Parathyroid adenoma (tissue), 2 donors: Measurements from ENCODE around the gene LILRB2.
"Not testable (repeated sequence)": the region's sequence is repeated elsewhere in the genome, so short reads cannot be mapped to it uniquely, and the experiment has no call there.

ENCODE experiments used
- H2AFZ ChIP-seq: fragments of 300-600 bp; sonication (generic); one replicate; pipeline ENCODE4 v1.7.0; 2017; ENCODE audit warnings: antibody characterized with exemption, mild to moderate bottlenecking
- H3K27ac ChIP-seq: fragments of 300-600 bp; sonication (generic); one replicate; pipeline ENCODE4 v1.7.0; 2017
- H3K27me3 ChIP-seq: fragments of 300-600 bp; sonication (generic); one replicate; pipeline ENCODE4 v1.7.0; 2017; ENCODE audit warnings: low read length; ENCODE audit not compliant: control insufficient read depth, insufficient read depth
- H3K36me3 ChIP-seq: fragments of 300-600 bp; sonication (generic); one replicate; pipeline ENCODE4 v1.7.0; 2017; ENCODE audit warnings: low read length; ENCODE audit not compliant: control insufficient read depth, insufficient read depth
- H3K4me1 ChIP-seq: fragments of 300-600 bp; sonication (generic); one replicate; pipeline ENCODE4 v1.7.0; 2017; ENCODE audit warnings: control low read depth
- H3K4me2 ChIP-seq: fragments of 300-600 bp; sonication (generic); one replicate; pipeline ENCODE4 v1.7.0; 2017; ENCODE audit warnings: low read length
- H3K4me3 ChIP-seq: fragments of 300-600 bp; sonication (generic); one replicate; pipeline ENCODE4 v1.7.0; 2017; ENCODE audit warnings: low read depth, low read length
- H3K79me2 ChIP-seq: fragments of 300-600 bp; sonication (generic); one replicate; pipeline ENCODE4 v1.7.0; 2017; ENCODE audit warnings: control low read depth
- H3K9ac ChIP-seq: fragments of 300-600 bp; sonication (generic); one replicate; pipeline ENCODE4 v1.7.0; 2017; ENCODE audit warnings: mild to moderate bottlenecking
- H3K9me3 ChIP-seq: fragments of 300-600 bp; sonication (generic); one replicate; pipeline ENCODE4 v1.7.0; 2017; ENCODE audit warnings: low read length; ENCODE audit not compliant: control insufficient read depth
- TF ChIP-seq, protein P1 (sequence below): fragments of 300-600 bp; sonication (generic); IDR thresholded peaks from one replicate; pipeline ENCODE4 v1.7.0; 2017; ENCODE audit warnings: antibody characterized with exemption, mild to moderate bottlenecking
- donor health status: primary hyperparathyroidism.

Gene LILRB2

DNA sequence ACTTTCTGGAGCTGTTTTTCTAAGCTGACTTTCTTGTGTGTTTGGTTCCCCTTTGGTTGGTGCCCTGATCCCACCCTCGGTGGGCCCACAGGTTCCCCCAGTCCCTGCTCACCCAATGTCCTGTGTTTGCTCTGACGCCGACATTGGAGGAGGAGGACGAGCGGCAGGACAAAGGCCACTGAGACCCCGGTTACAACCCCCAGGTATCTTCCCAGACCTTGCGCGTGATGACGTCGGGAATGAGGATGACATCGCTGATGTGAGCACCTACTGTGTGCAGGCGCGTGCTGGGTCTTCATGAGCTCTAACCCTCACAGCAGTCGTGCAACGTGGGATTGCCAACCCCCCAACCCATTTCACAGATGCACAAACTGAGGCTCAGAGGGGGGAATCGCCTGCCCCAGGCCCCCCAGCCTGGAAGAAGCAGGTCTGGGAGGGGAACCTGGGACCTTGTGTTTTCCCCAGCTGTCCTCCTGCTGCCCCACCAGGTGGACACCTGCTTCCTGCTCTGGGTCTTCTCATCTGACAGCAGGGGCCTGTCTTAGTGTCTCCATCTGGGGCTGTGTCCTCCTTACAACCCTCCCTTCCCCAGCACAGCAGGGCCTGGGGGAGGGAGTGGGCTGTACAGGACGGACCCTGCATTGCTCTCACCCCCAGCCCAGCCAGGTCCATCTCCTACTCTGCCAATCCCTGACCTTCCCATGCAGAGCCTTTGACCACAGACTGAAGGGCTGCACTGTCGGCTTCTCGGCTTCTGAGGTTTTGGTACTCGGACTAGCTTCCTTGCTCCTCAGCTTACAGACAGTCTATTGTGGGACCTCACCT lies 33.6 kb downstream of the LILRB2 start:
- no peaks in the 10 kb centered on the region for H3K79me2 ChIP-seq
- H3K4me3 ChIP-seq, result no peak overlapping the region
- H2AFZ ChIP-seq, result no peak overlapping the region
- TF ChIP-seq, protein P1, sequence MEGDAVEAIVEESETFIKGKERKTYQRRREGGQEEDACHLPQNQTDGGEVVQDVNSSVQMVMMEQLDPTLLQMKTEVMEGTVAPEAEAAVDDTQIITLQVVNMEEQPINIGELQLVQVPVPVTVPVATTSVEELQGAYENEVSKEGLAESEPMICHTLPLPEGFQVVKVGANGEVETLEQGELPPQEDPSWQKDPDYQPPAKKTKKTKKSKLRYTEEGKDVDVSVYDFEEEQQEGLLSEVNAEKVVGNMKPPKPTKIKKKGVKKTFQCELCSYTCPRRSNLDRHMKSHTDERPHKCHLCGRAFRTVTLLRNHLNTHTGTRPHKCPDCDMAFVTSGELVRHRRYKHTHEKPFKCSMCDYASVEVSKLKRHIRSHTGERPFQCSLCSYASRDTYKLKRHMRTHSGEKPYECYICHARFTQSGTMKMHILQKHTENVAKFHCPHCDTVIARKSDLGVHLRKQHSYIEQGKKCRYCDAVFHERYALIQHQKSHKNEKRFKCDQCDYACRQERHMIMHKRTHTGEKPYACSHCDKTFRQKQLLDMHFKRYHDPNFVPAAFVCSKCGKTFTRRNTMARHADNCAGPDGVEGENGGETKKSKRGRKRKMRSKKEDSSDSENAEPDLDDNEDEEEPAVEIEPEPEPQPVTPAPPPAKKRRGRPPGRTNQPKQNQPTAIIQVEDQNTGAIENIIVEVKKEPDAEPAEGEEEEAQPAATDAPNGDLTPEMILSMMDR, result no peak
- H3K4me1 ChIP-seq, result no peaks in the 10 kb centered on the region
- no peak overlapping the region for H3K9ac ChIP-seq
- H3K27me3 ChIP-seq, result no peaks in the 10 kb centered on the region
- H3K27ac ChIP-seq, result no peak overlapping the region
- no peak overlapping the region for H3K4me2 ChIP-seq
- no peaks in the 10 kb centered on the region for H3K9me3 ChIP-seq
- no peaks in the 10 kb centered on the region for H3K36me3 ChIP-seq

DNA sequence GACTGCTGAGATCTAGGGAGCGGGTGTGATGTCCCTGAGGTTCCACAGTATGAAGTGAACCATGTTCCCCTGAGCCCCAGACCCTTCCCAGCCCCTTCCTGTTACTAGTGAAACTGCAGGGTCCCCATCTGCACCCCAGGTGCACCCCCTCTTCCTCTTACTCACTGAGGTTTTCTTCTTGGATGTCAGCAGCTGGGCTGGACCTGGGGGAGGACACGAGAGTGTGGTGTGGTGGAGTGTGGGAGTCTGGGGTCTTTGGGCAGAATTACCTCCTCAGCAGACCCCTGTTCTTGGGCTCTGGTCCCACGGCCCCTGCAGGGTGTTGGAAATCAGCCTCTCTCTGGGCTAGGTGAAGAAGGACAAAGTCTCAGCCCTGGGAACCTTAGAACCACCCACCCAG lies 35.0 kb downstream of the LILRB2 start:
- Histone ChIP-seq H3K27me3 (no peaks in the 10 kb centered on the region), H3K9ac (no peak overlapping the region), H3K9me3 (no peaks in the 10 kb centered on the region), H2AFZ (no peak overlapping the region), H3K4me2 (no peak overlapping the region), H3K36me3 (no peaks in the 10 kb centered on the region), H3K27ac (no peak overlapping the region), H3K4me3 (no peak overlapping the region), H3K79me2 (no peaks in the 10 kb centered on the region), H3K4me1 (no peaks in the 10 kb centered on the region)
- TF ChIP-seq, protein P1, result no peak

DNA sequence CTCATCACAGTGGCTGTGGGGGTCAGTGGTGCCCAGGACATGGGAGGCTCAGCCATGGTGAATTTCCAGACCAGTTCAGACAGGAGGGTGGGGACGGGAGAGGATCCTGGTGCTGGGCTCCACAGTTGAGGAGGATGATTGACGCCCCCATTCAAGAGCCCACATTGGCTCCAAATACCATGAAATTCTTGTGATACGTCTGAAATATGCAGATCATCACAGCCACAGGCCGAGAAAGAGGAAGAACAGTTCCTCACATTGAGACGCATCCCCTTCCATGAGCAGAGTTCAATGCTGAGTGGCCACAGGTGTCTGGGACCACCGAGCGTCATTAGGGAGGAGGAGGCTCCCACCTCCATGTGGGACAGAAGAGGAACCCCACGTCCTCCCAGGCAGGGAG lies 37.1 kb downstream of the LILRB2 start:
- not testable (repeated sequence) for H3K9ac ChIP-seq, H3K4me2 ChIP-seq, H3K79me2 ChIP-seq, H3K9me3 ChIP-seq, H3K36me3 ChIP-seq, H3K4me3 ChIP-seq, H2AFZ ChIP-seq, H3K27me3 ChIP-seq, H3K27ac ChIP-seq, H3K4me1 ChIP-seq

DNA sequence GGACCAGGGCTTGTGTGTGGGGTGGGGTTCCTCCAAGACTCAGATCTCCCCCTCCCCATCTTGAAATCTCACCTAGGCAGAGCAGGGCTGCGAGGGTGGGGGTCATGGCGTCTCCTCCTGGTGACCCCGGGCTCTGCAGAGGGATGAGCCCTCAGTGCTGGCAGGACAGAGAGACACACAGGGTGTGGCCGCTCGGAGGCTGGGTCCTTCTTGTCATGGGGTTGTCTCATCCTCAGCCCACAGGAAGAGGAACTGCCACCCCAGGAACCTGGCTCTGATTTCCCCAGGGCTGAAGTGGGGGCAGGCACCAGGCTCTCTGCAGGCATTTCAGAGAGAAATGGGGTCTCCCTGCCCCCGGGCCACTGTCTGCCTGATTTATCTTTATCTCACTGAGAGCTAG lies 38.3 kb downstream of the LILRB2 start, which contains the start of gene LILRA6:
LILRA6 (minus strand) TSS at position 145 of the 400 bp plus-strand sequence.
- not testable (repeated sequence) for H3K4me1 ChIP-seq, H3K27ac ChIP-seq, H2AFZ ChIP-seq, H3K9me3 ChIP-seq, H3K4me3 ChIP-seq, H3K36me3 ChIP-seq, H3K4me2 ChIP-seq, H3K27me3 ChIP-seq, H3K9ac ChIP-seq, H3K79me2 ChIP-seq

DNA sequence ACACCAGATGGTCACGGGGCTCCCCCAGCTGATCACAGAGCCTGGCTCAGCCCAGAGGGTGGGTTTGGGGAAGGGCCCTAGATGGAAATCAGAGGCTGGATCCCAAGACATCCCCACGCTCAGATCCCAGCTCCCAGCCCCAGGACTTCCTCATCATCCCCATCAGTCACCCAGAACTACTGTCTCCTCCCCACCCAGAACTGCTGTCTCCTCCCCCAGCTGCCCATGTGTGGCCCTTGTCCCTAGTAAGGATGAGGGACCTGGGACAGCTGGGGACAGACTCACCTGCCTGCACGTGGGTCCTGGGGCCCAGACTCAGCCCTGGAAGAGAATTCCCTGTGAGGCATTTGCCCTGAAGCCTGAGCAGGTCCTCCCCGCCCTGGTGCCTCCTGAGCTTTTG lies 38.7 kb downstream of the LILRB2 start:
- H3K9me3 ChIP-seq, H3K4me2 ChIP-seq, H3K4me3 ChIP-seq, H3K9ac ChIP-seq, H3K4me1 ChIP-seq, H2AFZ ChIP-seq, H3K36me3 ChIP-seq, H3K79me2 ChIP-seq, H3K27ac ChIP-seq, H3K27me3 ChIP-seq: not testable (repeated sequence)

DNA sequence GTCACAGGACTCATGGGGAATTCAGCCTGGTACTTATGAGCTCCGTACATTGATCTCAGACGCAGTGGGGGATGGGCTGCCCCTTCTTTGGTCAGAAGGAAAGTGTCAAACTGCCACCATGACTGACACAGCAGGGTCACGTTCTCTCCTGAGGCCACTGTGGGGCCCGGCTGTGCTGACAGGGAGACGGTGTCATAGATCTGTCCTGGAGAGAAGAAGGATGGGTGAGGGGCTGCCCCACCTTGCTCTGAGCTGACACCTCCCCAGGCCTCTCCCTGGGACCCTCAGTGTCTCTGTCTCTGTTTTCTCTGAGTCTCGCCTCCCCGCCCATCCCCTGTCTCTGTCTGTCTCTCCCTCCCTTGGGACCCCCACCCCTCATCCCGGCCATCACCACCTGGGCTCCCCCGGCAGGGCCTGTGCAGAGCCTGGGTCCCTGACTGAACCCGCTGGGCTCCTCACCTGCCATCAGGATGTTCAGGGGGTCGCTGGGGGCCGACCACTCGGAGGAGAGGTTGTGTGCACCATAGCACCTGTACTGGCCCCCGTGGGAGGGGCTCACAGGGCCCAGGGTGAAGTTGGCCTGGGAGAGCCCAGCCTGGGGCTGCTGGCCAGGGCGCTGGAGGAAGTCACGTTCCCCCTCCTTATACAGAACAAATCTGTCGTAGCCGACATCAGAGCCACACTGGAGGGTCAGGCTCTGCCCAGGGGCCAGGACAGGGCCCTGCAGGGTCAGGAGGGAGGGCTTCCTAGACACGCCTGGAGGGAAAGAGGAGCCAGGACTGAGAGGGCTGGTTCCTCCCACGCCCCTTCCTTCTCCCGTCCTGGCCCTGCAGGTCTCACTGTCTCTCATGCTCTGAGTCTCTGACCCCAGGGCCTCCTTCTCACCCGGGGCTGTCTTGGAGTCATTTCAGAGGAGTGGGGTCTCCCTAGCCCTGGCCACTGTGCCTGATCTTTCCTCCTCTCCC lies 40.3 kb downstream of the LILRB2 start:
- H3K4me3 ChIP-seq, H3K27me3 ChIP-seq, H3K9ac ChIP-seq, H3K27ac ChIP-seq, H3K9me3 ChIP-seq, H3K36me3 ChIP-seq, H3K4me2 ChIP-seq, H2AFZ ChIP-seq, H3K79me2 ChIP-seq, H3K4me1 ChIP-seq: not testable (repeated sequence)

DNA sequence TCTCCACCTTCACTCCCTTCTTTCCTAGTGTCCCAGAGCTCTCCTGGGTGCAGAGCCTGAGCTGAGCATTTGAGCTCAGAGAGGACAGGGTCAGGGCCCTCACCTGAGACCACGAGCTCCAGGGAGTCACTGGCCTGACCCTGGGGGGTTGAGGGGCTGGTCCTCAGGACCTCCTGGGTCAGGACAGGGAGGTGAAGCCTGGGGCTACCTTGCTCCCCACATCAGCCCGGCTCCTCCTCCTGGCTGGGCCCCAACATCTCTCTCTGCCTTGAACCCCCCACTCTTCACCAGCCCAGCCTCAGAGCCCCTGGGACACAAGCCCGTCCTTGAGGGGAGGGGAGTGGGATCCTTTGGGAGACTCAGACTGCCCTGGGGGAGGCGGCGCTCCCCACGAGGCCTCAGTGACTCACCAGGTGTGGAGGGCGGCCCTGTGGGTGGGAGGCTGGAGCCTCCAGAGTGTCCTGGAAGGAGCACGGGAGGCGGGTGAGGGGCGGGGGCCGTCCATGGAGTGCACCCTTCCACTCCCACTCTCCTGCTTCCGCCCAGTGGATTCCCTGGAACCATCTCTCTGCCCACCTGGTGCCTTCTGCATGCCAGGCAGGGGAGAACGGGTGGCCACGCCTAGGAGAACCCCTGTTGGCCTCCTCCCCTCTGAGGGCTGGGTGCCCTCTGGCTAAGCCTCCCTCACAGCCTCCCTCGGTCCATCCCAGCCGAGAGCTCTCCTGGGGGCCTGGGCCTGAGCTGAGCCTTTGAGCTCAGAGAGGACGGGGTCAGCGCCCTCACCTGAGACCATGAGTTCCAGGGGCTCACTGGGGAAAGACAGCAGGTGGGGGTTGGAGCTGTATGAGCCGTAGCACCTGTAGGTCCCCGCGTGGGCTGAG lies 41.2 kb downstream of the LILRB2 start:
- not testable (repeated sequence) for H2AFZ ChIP-seq, H3K4me1 ChIP-seq, H3K27ac ChIP-seq, H3K36me3 ChIP-seq, H3K79me2 ChIP-seq, H3K9me3 ChIP-seq, H3K4me3 ChIP-seq, H3K4me2 ChIP-seq, H3K27me3 ChIP-seq, H3K9ac ChIP-seq
